GM13977 (cell line): Measurements from ENCODE around the gene TBC1D10B.

Source experiments
- DNase-seq: peaks from one replicate; pipeline ENCODE4 v3.0.0; 2012; ENCODE audit warnings: low spot score
- in situ Hi-C: fragments of 300-500 bp; cut with MboI; formaldehyde crosslinking; loops from one replicate; pipeline ENCODE4 v1.12.0; 2022; ENCODE audit warnings: low sequenced_read_pairs, low pct_unique_long_range_greater_than_20kb, mixed read lengths, inconsistent platforms; ENCODE audit not compliant: unreplicated experiment
- TF ChIP-seq, protein P1 (sequence below): IDR thresholded peaks from 2 replicates; pipeline ENCODE4 v1.5.1; 2012; ENCODE audit warnings: mild to moderate bottlenecking, control low read depth; ENCODE audit not compliant: insufficient read depth; ENCODE audit errors: extremely low read depth, missing control alignments

The TBC1D10B gene

GRCh38 chr16:30376461-30376902 is 6.2 kb upstream of the TBC1D10B start:
- DNase-seq, result no peak
- in situ Hi-C loops, result no loop called here
- TF ChIP-seq, protein P1, sequence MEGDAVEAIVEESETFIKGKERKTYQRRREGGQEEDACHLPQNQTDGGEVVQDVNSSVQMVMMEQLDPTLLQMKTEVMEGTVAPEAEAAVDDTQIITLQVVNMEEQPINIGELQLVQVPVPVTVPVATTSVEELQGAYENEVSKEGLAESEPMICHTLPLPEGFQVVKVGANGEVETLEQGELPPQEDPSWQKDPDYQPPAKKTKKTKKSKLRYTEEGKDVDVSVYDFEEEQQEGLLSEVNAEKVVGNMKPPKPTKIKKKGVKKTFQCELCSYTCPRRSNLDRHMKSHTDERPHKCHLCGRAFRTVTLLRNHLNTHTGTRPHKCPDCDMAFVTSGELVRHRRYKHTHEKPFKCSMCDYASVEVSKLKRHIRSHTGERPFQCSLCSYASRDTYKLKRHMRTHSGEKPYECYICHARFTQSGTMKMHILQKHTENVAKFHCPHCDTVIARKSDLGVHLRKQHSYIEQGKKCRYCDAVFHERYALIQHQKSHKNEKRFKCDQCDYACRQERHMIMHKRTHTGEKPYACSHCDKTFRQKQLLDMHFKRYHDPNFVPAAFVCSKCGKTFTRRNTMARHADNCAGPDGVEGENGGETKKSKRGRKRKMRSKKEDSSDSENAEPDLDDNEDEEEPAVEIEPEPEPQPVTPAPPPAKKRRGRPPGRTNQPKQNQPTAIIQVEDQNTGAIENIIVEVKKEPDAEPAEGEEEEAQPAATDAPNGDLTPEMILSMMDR, result no peak

DNA sequence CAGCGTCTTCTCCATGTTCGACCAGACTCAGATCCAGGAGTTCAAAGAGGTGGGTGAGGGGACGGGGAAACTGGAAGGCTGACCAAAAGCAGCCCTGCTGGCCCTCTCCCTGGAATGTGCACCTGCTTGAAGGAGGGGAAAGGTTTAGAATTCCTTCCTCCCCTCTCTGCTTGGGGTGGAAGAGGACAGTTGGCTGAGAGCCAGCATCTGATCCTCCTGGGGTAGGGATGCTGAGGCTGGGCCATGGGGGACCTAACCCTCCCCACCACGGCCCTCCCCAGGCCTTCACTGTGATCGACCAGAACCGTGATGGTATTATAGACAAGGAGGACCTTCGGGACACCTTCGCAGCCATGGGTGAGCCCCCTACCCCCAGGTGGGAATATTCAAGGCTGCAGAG is 5.6 kb upstream of the TBC1D10B start:
- in situ Hi-C loops, result no loop called here
- no peak for DNase-seq
- TF ChIP-seq, protein P1, result no peak

DNA sequence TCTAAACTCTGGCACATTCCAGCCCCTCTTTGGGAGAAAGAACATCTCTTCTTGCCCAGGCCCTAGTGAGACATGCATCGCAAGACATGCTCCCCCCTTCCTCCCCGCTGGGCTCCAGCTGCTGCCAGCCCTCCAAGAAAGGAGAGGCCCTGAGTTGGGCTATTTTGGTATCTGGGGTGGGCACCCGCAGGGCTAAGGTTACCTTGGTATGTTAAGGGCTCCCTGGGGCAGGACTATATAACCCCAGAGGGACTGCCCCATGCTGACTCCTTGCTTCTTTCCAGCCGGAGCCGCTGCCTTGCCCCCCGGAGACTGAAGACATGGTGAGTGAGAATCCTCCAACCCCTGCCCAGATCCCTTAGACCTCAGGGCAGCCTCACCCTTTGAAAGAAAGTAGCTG is 4.2 kb upstream of the TBC1D10B start, which contains the start of gene MYL11:
Gene MYL11 (plus strand): TSS at position 265 of the 400 bp plus-strand sequence. CDS start 56 bp downstream, at position 321.
- TF ChIP-seq, protein P1, result no peak
- in situ Hi-C loops, result no loop called here
- no peak for DNase-seq

DNA sequence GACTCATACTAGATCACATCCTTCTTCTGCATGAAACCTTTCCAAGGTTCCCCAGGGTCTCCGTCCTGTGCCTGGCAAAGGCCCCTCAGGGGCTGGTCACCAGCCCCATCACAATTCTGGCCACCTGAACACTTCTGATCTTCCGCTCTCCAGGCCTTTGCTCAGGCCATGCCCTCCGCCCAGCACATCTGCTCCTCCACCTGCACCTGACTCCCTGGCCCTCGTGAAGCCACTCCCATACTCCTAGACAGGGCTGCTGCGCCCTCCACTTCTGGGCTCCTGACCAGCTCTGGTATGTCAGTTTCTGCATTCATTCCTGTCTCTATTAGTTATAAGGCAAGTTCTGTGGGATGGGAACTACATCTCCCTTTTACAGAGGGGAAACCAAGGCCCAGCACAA is 2.4 kb upstream of the TBC1D10B start:
- in situ Hi-C loops, result no loop called here
- TF ChIP-seq, protein P1, result no peak
- no peak for DNase-seq

DNA sequence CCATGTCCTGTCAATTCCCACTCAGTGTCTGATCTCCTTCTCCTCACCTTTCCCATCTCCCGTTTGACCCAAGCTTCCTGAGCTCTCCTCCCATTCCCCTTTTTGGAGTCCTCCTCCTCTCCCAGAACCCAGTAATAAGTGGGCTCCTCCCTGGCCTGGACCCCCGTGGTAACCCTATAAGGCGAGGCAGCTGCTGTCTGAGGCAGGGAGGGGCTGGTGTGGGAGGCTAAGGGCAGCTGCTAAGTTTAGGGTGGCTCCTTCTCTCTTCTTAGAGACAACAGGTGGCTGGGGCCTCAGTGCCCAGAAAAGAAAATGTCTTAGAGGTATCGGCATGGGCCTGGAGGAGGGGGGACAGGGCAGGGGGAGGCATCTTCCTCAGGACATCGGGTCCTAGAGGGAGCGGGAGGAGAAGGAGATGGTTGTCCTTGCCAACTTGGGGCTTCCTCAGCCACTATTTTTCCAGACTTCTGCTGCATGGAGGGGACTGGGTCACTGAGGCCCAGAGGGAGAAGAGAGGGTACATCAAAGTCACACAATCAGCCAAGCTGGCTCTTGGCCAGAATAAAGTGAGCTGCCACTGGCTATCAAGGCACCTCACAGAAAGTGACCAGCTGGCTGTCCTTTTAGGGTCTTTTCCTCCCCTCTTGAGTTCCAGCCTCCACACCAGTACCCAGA is 1.9 kb upstream of the TBC1D10B start:
- in situ Hi-C loops, result no loop called here
- TF ChIP-seq, protein P1, result no peak
- DNase-seq, result no peak

- in situ Hi-C loops, result no loop called here
- no peak for DNase-seq
- TF ChIP-seq, protein P1, result peak; percentile 19
Measured at GRCh38 chr16:30371248-30371816, 1.0 kb upstream of the TBC1D10B start.
